GM13976 (cell line): Measurements from ENCODE around the gene TGFBR3.

Experiments
- DNase-seq: peaks from one replicate; pipeline ENCODE4 v3.0.0; 2012; ENCODE audit warnings: low spot score
- in situ Hi-C: fragments of 300-500 bp; cut with MboI; formaldehyde crosslinking; loops from one replicate; pipeline ENCODE4 v1.12.0; 2022; ENCODE audit warnings: low sequenced_read_pairs, mixed read lengths, inconsistent platforms; ENCODE audit not compliant: unreplicated experiment
- TF ChIP-seq, protein P1 (sequence below): IDR thresholded peaks from 2 replicates; pipeline ENCODE4 v1.5.1; 2012; ENCODE audit warnings: borderline replicate concordance, mild to moderate bottlenecking; ENCODE audit not compliant: insufficient read depth; ENCODE audit errors: extremely low read depth, missing control alignments, control extremely low read depth

Gene TGFBR3

DNA sequence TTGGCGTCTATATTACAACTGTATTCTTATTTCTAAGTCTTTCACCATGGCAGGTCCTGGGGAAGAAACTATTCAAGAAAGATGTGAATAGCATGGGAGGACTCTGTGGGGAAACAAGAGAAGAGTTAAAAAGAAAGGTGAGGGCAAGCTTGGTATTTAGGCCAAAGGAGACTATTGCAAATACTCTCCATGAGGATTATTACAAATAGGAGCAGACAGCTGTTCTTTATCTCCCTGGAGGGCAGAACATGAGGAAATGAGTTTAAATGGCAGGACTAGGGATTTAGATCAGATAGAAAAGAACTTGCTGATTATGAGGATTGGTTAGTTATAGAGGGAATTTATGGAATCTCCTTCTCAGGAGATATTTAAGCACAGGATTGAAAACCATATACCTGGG is 198.5 kb downstream of the TGFBR3 start:
- no peak for DNase-seq

DNA sequence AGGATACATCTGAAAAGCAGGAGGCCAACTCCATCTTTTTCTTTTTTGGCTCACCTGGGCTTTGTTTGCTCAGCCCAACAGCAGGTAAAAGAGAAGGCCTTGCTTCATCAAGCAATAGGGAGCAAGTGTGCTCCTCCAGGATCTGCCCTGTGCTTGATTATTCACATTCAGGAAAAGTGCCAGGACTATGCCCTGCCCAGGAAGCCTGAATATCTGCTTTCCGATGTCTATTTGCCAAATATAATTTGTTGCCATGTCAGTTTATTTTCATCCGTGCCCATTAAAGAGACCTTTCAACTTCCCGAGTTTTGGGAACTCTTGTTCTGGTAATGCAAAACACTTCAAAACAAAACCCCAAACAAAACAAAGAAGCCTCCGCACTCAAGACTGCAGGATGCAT is 200.0 kb downstream of the TGFBR3 start:
- in situ Hi-C loops, result no loop called here
- DNase-seq, result no peak
- TF ChIP-seq, protein P1, sequence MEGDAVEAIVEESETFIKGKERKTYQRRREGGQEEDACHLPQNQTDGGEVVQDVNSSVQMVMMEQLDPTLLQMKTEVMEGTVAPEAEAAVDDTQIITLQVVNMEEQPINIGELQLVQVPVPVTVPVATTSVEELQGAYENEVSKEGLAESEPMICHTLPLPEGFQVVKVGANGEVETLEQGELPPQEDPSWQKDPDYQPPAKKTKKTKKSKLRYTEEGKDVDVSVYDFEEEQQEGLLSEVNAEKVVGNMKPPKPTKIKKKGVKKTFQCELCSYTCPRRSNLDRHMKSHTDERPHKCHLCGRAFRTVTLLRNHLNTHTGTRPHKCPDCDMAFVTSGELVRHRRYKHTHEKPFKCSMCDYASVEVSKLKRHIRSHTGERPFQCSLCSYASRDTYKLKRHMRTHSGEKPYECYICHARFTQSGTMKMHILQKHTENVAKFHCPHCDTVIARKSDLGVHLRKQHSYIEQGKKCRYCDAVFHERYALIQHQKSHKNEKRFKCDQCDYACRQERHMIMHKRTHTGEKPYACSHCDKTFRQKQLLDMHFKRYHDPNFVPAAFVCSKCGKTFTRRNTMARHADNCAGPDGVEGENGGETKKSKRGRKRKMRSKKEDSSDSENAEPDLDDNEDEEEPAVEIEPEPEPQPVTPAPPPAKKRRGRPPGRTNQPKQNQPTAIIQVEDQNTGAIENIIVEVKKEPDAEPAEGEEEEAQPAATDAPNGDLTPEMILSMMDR, result no peak

More for the DNA sequence above, 198.5 kb downstream of the TGFBR3 start:
- in situ Hi-C loops, result no loop called here
- TF ChIP-seq, protein P1, result no peak

DNA sequence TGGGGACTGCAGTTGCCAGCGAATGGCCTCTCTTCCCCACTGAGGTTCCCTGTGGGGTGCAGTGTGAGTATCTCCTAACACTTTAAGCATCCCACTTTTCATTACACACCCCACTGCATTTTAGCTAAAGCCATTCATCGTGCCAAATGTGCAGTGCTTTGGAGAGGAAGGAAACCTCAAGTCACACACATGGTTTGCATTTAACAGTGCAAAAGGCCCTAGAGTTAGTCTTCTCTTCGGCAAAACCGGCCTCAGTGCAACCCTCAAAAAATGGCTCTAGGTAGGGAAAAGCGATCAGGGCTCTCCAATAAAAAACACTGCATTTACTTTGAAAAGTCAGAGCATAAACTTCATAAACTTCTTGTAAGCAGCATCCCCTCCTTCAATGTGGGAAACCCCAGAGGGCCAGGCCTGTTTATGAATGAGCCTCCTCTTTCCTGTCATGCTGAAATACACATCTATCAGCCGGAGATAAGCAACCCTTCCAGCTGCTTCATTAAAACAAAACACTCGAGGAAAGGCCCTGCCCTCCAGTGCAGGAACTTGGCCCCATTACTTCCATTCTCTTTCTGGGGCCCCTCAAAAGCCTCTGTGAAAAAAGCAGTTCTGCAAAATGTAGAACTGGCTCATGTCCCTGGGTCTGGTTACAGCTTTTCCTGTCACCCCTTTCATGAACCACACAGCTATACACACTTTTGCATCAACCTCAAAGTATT is 201.3 kb downstream of the TGFBR3 start:
- DNase-seq, result peak; percentile 29
- in situ Hi-C loops, result no loop called here
- TF ChIP-seq, protein P1, result no peak

DNA sequence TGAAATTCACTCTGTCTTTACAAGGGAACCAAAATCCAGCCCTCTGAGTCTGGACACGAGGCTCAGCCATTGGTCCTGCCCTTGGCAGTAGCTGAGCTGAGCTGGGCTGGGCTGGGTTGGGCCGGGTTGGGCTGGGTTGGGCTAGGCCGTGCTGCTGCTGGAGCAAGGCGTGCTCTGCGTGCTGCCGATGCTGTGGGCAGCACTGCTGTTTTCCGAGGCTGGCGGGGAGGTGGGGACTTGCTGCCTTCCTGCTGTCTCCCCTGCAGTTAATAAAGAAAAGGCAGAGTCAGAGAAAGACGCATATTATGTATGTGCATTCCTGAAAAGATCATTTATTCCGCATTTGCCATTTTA is 202.4 kb downstream of the TGFBR3 start:
- no peak for DNase-seq
- in situ Hi-C loops, result no loop called here
- TF ChIP-seq, protein P1, result no peak

DNA sequence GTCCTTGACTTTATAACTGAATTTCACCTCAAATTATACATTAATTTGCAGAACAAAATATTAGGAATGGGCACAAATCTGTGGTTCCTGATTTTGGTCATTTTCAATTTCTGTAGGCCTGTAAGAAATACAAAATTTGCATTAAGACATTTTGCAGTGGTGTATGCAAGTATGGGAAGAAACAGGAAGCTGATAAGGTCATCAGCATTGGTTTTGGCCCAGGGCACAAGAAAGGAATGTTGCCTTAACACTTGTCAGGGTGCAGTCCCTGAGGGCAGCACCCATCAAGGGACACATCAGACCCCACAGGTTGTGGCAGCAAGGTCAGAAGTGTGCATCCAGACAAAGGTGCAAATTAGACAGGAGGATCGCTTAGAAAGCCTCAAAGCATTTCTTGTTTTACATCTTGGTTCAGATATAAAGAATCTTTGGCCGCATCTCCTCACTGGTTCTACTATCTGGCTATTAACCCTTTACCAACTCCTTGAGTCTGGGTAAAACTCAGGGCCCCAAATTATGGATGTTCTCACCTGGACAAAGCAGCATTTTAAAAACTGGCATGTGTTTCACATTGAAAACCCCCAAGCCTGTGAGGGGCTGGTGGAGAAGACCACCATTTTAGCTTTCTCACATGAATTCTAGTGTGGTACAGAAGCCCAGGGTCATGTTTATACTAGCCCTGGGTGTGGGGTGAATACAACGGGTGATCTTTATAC is 202.9 kb downstream of the TGFBR3 start:
- DNase-seq, result no peak
- TF ChIP-seq, protein P1, result no peak
- in situ Hi-C loops, result no loop called here

DNA sequence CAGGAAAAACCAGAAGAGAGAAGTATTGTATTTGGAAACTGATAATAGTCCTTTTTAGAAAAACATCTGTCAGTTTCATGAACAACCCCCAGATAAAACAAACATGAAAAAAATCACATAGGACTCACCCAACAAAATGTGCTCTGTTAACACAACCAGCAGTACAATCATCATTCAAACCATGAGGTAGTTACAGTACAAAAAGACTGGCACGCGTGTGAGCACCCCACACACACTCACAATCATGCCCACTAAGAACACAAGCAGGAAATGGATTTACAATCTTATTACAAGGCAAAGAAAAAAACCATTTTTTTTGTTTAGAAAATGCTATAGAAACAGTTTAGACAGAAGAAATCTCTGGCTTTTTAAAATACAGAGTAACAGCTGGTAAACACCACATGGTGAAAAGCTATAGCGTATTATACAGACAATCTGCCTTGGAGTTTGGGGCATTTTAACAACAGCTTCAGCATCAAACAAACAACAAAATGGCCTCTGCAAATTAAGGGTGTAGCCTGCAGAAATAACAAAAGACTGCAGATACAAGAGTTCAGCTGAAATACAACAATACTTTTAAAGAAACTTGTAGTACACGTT is 205.3 kb downstream of the TGFBR3 start:
- in situ Hi-C loops, result no loop called here
- TF ChIP-seq, protein P1, result no peak
- no peak for DNase-seq
